Activated T-cell treated with anti-CD3 and anti-CD28 coated beads, Interleukin-2, amount 50 U/mL, for 1 hour (primary cell): ENCODE data around the gene OR2K2.
"Not testable (repeated sequence)": the region's sequence is repeated elsewhere in the genome, so short reads cannot be mapped to it uniquely, and the experiment has no call there.

ENCODE experiments used
- DNase-seq: peaks from one replicate; pipeline ENCODE4 v3.0.0-alpha.2; 2020

OR2K2 gene

GRCh38 chr9:111297066-111297824 is 32.8 kb downstream of the OR2K2 start:
- DNase-seq = no peak

DNA sequence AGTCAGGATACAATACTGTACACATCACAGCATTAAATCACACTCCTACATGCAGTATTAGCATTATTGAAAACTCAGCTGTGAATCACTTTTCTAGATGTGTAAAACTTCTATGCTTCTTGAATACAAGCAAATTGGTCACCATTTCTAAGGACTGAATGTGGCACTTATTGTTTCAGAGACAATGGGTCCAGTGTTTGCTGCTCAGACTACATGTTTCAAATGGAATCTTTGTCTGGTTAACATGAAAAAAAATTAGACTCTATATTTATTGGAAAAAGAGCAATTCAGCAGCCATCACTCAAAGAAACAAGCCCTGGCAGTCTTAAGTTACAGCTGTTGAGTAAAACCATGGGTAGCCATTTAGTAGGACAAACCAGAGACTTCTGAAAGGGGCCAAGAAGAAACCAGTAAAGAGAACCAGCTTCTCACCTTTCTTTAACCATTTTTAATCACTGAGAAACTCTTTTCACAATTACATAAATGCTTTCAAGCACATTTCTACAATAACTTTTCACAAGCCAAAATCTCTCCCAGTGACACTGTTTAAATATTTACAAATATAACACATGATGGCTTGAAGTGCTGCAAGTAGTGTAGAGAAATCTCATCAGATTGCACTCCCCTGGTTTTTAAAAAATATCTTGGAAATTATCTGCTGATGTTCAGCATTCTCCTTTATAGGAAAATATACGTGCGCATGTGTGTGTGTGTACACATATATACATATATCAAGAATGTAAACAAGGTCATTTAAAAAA is 35.2 kb downstream of the OR2K2 start:
- DNase-seq = no peak

GRCh38 chr9:111287127-111287526 is 42.9 kb downstream of the OR2K2 start:
- no peak for DNase-seq

- DNase-seq = no peak
Measured at GRCh38 chr9:111284703-111285102, 45.3 kb downstream of the OR2K2 start.

GRCh38 chr9:111282845-111283244 is 47.2 kb downstream of the OR2K2 start:
- DNase-seq = no peak

GRCh38 chr9:111280795-111281194 is 49.2 kb downstream of the OR2K2 start:
- DNase-seq = not testable (repeated sequence)
